ENCODE results near the gene GLCCI1. TPM values are rescaled to one million over a fixed set of nuclear protein-coding genes. Genes with fewer than 3 reads are reported as not detected.

GLCCI1 gene
- total and polyA plus RNA-seq, 2 of the 8 experiments (the other 6 are each of a cell fraction or from before 2014, with no cell fraction given), result 12.4 to 27.7 TPM

DNA sequence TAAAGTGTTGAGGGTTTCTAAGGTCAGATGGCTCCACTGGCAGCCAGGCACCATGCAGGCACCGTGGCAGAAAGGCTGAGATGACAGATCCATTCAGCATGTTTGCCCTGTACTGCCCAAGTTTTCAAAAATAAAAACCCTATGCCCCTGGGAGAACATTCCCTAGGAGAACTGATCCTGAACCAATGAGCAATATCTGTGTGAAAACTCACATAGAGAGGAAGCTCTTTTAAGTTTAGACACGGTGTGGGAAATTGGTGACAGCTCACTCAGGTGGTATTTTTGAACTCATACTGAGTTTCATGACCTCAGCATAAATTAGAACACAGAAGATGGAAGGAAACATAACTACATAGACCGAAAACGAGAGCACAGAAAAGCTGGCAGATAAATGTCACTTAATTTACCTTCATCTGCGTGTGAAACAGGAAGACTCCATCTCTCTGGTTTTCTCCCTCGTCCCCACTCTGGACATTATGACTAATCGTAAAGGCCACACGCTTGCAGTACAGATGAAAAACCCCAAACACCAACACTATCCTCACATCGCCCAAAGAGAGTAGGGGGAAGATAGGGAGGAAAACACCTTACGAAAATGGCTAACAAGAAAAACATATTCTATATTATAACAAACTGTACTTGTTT is 165.6 kb downstream of the GLCCI1 start:
- Histone ChIP-seq H3K18ac (ENCODE audit: extremely low read depth, low read length) (no peak overlapping the region), H3K9me3 (ENCODE audit: insufficient read depth in 2 of 2, low read depth in 1 of 2, low read length in 1 of 2) (no peaks in the 10 kb centered on the region), H3K27ac (ENCODE audit: low read depth, low read length) (no peak overlapping the region), H3K56ac (replicated peaks; ENCODE audit: insufficient read length, low read depth, low read length) (no peak overlapping the region), H4K8ac (ENCODE audit: extremely low read depth, insufficient read depth, low read length) (no peak overlapping the region), H2BK20ac (ENCODE audit: low read length) (no peak overlapping the region), H3K23me2 (ENCODE audit: low read depth, low read length) (no peaks in the 10 kb centered on the region; the same call in 1 of the 2 replicates), H2BK120ac (replicated peaks; ENCODE audit: low read depth, low read length) (no peak overlapping the region), H2BK15ac (ENCODE audit: low read length) (no peak overlapping the region), H3K4me3 (ENCODE audit: extremely low read depth in 1 of 4, insufficient read depth in 2 of 4, low read depth in 3 of 4, low read length in 4 of 4) (no peak overlapping the region), H2BK5ac (ENCODE audit: low read depth, low read length) (no peak overlapping the region), H3K79me1 (ENCODE audit: low read depth, low read length) (no peaks in the 10 kb centered on the region), H3K9ac (replicated peaks in 1 of 4; ENCODE audit: extremely low read depth in 1 of 4, low read depth in 3 of 4, low read length in 3 of 4) (no peak overlapping the region), H3K79me2 (ENCODE audit: control insufficient read depth in 1 of 2, insufficient read depth in 2 of 2, low read length in 2 of 2) (no peaks in the 10 kb centered on the region), H2AFZ (ENCODE audit: low read length) (no peak overlapping the region), H3K4me1 (replicated peaks in 1 of 4; ENCODE audit: control insufficient read depth in 3 of 4, insufficient read depth in 4 of 4, low read length in 3 of 4) (no peaks in the 10 kb centered on the region), H3K4me2 (ENCODE audit: insufficient read depth in 1 of 2, low read depth in 2 of 2, low read length in 2 of 2) (no peak overlapping the region), H3K14ac (ENCODE audit: insufficient read length) (no peak overlapping the region), H4K20me1 (replicated peaks in 1 of 2; ENCODE audit: control insufficient read depth in 1 of 2, insufficient read depth in 2 of 2, low read length in 2 of 2) (no peaks in the 10 kb centered on the region), H3K27me3 (replicated peaks in 1 of 4; ENCODE audit: control insufficient read depth in 3 of 4, extremely low read depth in 1 of 4, insufficient read depth in 3 of 4, low read length in 3 of 4) (no peaks in the 10 kb centered on the region), H4K91ac (replicated peaks; ENCODE audit: insufficient read length, low read length) (no peak overlapping the region), H3K36me3 (ENCODE audit: control insufficient read depth in 2 of 4, insufficient read depth in 4 of 4, low read length in 3 of 4) (no peaks in the 10 kb centered on the region; a peak in 1 of 8 replicates), H2AK5ac (ENCODE audit: low read depth, low read length) (no peak overlapping the region), H4K5ac (ENCODE audit: insufficient read length, low read depth, low read length) (no peak overlapping the region), H3K23ac (ENCODE audit: insufficient read length) (no peak overlapping the region), H3K4ac (replicated peaks; ENCODE audit: insufficient read length, low read depth, low read length) (no peak overlapping the region), H2BK12ac (ENCODE audit: low read depth, low read length) (no peak overlapping the region)
- TF ChIP-seq RBBP5 (IDR thresholded peaks at IDR 0.05; ENCODE audit: borderline replicate concordance, low read depth, low read length) (no peak), BCL11A (IDR thresholded peaks at IDR 0.05; ENCODE audit: low read depth in 2 of 2, low read length in 2 of 2) (no peak), RNF2 (IDR thresholded peaks at IDR 0.05; ENCODE audit: borderline replicate concordance, low read depth, low read length, missing control alignments, poor library complexity, severe bottlenecking) (no peak), EZH2 (IDR thresholded peaks at IDR 0.05; ENCODE audit: low read depth, low read length, severe bottlenecking) (no peak), ATF3 (IDR thresholded peaks at IDR 0.05; ENCODE audit: insufficient read depth, low read depth, low read length) (no peak), SIN3A (conservative IDR thresholded peaks at IDR 0.05 in 1 of 2, IDR thresholded peaks at IDR 0.05 in 1 of 2; ENCODE audit: low read depth in 1 of 2, low read length in 2 of 2) (no peak), RXRA (IDR thresholded peaks at IDR 0.05; ENCODE audit: insufficient read depth, low read depth, low read length) (no peak), SP1 (IDR thresholded peaks at IDR 0.05; ENCODE audit: low read depth, low read length) (no peak), ASH2L (IDR thresholded peaks at IDR 0.05; ENCODE audit: low read length) (no peak)
- ChIA-PET POLR2A (ENCODE audit: partially characterized antibody) (no interaction called here), CTCF (ENCODE audit: partially characterized antibody) (no interaction called here)
- FAIRE-seq (no peak), DNase-seq (ENCODE audit: low read depth in 1 of 2, low spot score in 2 of 2) (no peak)
- 84% methylated on average over 10 of the region's 10 CpGs; no CpG with 5 or more reads in 1 of the 2 experiments for WGBS, 2 experiments (ENCODE audit: extremely low coverage in 1 of 2, insufficient coverage in 1 of 2, insufficient read length in 1 of 2, insufficient replicate concordance in 2 of 2, low coverage in 1 of 2, low lambda C conversion rate in 2 of 2, missing lambda C conversion rate in 1 of 2)
